COR-L47 (cell line): ENCODE measurements around the gene USP19.
A peak's percentile ranks its signal among the peaks of the same experiment; 100 is the strongest.

ENCODE experiments used
- DNase-seq: peaks from one replicate; lab custom pipeline; 2025; lab: John Stamatoyannopoulos, UW

USP19 gene

DNA sequence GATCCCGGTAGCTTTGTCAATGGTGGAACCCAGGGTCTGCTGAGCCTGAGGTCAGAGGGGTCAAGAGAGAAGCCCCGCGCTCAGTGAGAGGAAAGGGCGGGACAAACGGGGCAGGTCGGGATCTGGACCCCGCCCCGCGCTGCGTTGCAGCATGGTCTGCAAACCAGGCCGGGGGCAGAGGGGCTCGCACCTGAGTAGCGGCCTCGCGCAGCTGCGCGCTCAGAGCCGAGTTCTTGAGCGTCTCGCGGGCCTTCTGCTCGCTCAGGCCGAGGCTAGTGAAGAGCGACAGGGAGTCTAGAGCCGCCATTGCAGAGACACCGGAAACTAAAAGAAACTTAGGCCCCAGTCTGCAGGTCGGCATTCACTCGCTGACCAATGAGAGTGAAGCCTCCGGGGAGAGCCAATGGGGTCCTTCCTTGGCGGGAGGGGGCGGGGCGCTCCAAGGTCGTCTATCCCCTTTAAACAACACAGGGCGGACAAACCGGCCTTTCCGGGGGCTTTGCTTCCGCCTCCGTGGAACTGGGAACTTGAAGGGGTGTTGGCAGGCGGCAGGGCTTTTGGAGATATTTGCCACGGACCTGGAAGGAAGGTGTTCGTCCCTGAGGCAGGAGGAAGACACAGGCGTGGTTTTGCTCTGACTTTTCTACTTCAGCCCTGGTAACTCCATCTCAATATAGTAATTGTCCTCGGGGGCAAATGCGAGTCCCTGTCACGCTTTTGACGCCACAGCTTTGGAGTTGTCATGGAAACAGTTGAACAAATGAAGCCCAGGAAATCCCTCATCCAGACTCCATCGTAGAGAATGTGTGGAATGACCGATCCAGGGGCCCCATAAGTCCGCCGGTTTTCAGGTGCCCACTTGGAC lies 16.0 kb downstream of the USP19 start, which contains the start of gene QARS1:
TSS of gene QARS1 (minus strand) at position 331 of the 865 bp plus-strand sequence. CDS start at position 307, 24 bp downstream.
- peak; percentile 66 for DNase-seq

DNA sequence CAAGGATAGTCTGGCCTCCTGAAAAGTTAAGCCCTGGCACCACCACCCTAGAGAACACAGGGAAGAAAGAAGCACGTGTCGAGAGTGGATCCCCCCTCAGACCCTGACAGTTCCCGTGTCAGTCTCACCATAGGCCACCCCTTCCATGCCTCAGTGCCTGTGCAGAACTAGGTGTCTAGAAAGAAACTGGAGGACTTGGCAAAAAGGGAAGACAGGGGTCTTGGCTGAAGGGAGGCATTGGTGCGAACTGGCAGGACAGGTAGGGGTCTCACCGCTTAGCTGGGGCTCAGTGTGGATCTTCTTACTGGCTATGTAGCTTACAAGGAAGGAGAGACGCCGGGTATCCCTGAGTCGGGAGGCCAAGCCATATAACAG lies 16.6 kb downstream of the USP19 start:
- DNase-seq: no peak

DNA sequence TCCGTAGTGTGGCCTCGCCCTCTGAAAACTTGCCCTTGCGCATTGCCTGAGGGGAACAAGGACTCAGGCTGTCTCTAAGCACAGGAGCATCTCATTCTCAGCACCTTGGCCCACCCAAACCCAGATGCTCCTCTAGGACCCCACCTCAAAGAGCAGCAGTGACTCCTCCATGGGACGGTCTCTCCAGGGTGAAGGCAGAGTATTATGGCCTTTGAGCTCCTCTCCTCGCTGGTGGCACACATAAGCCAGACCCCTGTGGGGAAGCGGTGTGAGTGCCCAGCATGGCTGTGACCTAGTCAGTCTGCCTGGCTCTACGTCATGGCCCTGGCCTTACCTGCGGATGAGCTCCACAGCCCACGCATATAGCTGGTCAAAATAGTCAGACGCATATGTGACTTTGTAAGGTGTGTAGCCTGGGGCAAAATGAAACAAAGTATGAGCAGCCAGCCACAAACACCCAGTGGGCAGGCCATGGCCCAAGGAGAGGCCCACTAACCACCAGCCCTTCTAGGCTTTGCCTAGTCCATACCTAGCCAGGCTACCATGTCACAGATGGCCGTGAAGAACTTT lies 20.5 kb downstream of the USP19 start:
- no peak for DNase-seq

DNA sequence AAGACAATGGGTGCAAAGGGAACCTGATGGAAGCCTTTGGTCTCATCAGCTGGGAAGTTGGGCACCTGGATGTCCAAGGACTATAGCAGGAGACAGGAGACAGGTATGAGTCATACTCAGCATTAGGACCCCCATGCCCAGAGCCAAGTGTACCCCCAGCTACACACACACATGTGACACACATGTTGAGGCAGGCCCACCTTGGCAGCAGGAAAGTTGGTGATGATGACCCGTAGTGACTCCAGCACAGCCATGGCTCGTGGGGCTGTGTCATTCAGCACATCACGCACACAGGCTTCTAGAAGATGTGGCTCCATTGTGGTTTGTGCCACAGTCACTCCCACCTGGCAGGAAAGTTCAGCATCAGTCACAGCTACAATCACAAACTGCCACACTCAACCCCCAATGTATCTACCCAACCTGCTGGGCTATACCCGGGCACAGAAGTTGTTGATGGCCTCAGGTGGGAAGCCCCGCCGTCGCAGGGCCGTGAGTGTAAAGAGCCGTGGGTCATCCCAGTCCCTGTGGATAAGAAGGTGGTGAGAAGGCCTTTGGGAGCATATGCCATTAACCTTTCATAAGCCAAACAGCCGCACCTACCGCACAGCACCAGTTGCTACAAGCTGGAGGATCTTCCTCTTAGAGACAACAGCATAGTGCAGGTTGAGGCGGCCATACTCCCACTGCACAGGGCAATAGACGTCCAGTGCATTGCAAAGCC lies 21.6 kb downstream of the USP19 start:
- no peak for DNase-seq

DNA sequence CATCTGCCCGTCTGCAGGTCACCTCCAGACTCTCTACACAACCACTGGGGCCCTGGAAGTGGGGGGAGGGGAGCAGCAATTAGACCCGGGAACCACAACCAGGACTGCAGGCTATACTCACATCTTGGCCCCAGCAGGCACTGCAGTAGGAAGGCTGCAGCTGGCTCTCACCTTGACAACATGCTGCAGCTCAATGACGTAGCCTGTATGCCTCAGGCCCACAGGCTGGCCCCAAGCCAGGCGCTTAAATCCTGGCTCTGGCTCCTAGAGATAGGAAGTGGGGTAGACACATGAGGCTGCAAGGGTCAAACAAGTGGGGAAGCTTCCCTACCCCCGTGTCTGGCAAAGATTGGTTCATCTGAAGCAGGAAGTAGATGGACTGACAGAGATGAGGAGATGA lies 22.2 kb downstream of the USP19 start:
- no peak for DNase-seq

DNA sequence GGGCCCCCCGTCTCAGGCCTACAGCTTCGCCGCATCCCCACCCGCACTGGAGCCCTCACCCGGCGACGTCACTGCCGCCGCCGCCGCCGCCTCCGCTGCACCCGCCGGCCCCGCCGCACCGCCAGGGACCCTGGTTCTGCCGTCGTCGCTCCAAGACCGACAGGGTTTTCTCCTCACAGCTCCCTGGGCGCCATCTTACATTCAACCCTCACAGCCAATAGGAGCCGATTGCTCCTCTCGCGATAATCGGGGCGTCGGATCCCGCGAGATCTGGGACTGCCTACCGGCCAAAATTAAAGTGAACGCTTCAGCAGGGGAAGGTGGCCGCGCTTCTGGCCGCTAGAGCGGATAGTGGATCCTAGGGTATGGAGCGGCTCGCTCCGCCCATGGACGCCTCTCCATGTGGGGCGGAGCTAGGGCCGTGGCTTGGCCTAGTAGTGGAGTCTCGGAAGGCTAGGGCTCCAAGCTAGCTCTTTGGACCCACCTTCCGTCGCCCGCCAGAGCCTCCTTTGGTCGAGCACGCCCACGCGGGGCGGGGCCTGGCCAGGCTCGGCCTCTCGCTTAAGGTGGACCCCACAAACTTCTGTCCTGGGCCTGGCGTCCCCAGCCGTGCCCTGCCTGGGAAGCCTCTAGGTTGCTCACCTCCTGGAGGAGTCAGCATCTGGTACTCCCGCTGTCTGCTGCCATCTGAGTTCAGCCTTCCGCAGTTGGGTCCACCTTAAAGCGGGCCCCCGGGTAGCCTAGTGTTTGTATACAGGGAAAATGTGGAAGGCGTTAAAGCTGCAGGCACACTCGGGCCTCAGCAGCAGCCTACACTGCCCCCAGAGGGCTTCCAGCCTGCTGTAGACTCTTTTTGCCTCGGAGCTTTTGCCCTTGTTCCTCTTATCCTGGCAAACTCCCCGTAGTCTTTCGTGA lies 26.5 kb downstream of the USP19 start, which contains the start of gene QRICH1:
TSS of gene QRICH1 (minus strand) at position 219 of the 915 bp plus-strand sequence. CDS start 17,054 bp downstream, outside the sequence.
- peak; percentile 91 for DNase-seq

DNA sequence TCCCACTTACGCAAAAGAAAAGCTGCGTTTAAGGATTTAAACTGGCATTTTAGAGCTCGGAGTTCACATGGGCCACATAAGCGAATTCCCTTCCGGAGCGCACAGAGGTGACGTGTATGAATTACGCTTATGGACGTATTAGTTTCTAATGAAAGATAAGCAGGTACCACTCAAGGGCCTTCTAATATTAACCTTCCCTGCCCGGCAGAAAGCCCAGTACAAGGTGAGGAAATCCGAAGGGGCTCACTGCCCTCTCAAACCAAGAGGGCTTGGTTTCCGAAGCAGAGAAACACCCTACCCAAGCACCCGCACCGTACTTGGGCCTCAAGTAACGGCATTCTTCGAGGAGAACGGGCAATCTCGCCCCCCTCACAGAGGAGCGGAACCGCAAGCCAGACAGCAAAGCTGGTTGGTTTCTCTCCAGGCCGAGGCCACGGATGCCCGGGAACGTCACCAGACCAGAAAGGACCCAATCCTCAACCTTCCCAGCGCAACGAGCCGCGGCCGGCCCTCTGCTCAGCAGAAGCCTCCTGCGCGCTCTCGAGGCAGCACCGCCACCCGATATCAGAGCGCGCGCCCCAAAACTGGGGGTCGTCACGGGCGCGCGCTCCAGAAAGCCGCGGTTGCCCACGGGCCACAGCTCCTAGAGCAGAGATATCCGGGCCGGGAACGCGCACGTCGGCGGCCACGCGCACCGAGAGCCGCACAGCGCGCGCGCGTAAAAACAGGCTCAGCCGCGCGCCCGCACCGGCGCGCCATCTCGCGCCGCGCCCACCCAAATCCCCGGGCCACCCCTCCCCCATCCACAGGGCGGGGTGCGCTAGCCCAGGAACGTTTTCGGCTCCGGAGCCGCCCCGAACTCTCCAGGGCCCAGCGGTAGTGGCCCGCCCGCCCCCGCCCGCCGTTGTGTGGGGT lies 27.4 kb downstream of the USP19 start:
- DNase-seq: peak; percentile 49

DNA sequence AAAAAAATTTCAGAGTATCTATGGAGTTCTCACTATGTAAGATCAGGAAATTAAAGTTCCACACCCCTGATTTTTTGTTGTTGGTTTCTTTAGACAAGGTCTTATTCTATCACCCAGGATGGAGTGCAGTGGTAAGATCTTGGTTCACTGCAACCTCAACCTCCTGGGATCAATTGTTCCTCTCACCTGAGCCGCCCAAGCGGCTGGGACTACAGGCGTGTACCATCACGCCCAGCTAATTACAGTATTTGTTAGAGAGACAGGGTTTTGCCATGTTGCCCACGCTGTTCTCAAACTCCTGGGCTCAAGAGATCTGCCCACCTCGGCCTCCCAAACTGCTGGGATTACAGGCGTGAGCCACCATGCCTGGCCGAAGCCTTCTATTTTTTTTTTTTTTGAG lies 39.2 kb downstream of the USP19 start:
- DNase-seq: no peak

DNA sequence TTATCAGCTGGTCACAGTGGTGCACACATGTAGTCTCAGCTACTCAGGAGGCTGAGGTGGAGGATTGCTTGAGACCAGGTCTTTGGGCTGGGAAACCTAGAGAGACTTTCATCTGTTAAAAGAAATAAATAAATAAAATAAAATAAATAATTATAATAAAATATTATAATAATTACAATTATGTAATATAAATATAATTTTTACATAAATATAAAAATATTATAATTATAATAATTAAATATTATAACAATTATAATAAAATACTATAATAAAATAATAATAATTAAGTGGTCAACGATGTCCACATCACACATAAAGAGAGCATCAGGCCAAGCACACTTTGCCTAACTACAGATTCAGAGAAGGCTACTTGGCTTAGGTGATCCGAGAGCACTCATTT lies 41.4 kb downstream of the USP19 start:
- no peak for DNase-seq

DNA sequence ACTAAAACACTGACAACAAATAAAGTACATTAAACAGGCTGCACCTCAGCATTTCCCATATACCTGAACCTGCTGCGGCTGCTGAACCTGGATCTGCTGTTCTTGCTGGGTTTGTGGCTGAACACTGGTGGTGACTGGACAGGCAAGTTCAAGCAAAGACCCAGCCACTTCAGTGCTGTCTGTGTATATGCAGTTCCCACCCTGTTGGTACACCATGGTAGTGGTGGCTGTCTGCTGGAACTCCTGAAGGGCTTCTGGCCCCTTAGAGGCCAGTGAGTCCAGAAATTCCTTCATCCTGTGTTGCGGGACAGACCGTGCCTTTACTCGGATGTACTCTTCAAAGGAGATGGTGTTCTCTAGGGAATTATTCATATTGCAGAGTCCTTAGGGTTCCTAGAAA lies 44.0 kb downstream of the USP19 start:
- DNase-seq: no peak

DNA sequence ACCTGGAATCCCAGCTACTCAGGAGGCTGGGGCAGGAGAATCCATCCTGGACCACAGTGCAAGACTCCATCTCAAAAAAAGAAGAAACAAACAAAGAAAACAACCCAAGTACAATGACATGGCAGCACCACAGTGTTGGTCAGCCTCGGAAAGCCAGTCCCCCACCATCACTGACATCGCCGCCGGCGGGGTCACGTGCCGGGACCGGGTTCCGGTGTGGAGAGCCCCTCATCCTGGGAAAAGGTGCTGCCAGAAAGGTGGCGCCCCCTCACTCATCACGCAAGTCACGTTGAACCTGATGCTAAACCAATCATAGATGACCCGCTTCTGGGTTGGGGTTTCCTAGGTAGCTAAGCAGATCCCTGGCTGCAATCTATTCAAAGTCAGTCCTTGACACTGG lies 44.5 kb downstream of the USP19 start:
- DNase-seq: no peak
